Measurements from ENCODE around the gene PNPLA2. TPM values are rescaled to one million over a fixed set of nuclear protein-coding genes. Genes with fewer than 3 reads are reported as not detected.

PNPLA2 gene
- total RNA-seq, 1 experiment from 2014 or later, result 66.5 TPM

GRCh38 chr11:859394-860131 is 40.8 kb downstream of the PNPLA2 start:
- POLR2A ChIA-PET, result interaction anchor here (0.6 kb wide), 1 partner anchor 71 kb away, joined by 5 read pairs; no protein-coding TSS in a partner anchor
- TF ChIP-seq FOXJ3 (CRISPR knock-in tag; IDR thresholded peaks at IDR 0.05; ENCODE audit: borderline replicate concordance) (no peak), ATF6 (CRISPR knock-in tag; IDR thresholded peaks at IDR 0.05) (no peak), PRDM15 (CRISPR knock-in tag; IDR thresholded peaks at IDR 0.05) (no peak), GTF2I (CRISPR knock-in tag; conservative IDR thresholded peaks at IDR 0.05) (no peak), CREB1 (CRISPR knock-in tag; IDR thresholded peaks at IDR 0.05) (no peak), HMGA2 (CRISPR knock-in tag; IDR thresholded peaks at IDR 0.05) (no peak), NR3C1 (CRISPR knock-in tag; conservative IDR thresholded peaks at IDR 0.05; ENCODE audit: low read depth) (no peak)
- TF ChIP-seq, protein P1, sequence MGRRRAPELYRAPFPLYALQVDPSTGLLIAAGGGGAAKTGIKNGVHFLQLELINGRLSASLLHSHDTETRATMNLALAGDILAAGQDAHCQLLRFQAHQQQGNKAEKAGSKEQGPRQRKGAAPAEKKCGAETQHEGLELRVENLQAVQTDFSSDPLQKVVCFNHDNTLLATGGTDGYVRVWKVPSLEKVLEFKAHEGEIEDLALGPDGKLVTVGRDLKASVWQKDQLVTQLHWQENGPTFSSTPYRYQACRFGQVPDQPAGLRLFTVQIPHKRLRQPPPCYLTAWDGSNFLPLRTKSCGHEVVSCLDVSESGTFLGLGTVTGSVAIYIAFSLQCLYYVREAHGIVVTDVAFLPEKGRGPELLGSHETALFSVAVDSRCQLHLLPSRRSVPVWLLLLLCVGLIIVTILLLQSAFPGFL (CRISPR knock-in tag; IDR thresholded peaks at IDR 0.05; ENCODE audit: borderline replicate concordance), result no peak
- TF ChIP-seq, protein P2, sequence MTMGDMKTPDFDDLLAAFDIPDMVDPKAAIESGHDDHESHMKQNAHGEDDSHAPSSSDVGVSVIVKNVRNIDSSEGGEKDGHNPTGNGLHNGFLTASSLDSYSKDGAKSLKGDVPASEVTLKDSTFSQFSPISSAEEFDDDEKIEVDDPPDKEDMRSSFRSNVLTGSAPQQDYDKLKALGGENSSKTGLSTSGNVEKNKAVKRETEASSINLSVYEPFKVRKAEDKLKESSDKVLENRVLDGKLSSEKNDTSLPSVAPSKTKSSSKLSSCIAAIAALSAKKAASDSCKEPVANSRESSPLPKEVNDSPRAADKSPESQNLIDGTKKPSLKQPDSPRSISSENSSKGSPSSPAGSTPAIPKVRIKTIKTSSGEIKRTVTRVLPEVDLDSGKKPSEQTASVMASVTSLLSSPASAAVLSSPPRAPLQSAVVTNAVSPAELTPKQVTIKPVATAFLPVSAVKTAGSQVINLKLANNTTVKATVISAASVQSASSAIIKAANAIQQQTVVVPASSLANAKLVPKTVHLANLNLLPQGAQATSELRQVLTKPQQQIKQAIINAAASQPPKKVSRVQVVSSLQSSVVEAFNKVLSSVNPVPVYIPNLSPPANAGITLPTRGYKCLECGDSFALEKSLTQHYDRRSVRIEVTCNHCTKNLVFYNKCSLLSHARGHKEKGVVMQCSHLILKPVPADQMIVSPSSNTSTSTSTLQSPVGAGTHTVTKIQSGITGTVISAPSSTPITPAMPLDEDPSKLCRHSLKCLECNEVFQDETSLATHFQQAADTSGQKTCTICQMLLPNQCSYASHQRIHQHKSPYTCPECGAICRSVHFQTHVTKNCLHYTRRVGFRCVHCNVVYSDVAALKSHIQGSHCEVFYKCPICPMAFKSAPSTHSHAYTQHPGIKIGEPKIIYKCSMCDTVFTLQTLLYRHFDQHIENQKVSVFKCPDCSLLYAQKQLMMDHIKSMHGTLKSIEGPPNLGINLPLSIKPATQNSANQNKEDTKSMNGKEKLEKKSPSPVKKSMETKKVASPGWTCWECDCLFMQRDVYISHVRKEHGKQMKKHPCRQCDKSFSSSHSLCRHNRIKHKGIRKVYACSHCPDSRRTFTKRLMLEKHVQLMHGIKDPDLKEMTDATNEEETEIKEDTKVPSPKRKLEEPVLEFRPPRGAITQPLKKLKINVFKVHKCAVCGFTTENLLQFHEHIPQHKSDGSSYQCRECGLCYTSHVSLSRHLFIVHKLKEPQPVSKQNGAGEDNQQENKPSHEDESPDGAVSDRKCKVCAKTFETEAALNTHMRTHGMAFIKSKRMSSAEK (CRISPR knock-in tag; IDR thresholded peaks at IDR 0.05; ENCODE audit: borderline replicate concordance), result no peak
- CTCF ChIA-PET, result interaction anchor here (1.0 to 1.3 kb wide), 3 partner anchors 9 to 35 kb away, joined by 3 read pairs; no protein-coding TSS in a partner anchor

DNA sequence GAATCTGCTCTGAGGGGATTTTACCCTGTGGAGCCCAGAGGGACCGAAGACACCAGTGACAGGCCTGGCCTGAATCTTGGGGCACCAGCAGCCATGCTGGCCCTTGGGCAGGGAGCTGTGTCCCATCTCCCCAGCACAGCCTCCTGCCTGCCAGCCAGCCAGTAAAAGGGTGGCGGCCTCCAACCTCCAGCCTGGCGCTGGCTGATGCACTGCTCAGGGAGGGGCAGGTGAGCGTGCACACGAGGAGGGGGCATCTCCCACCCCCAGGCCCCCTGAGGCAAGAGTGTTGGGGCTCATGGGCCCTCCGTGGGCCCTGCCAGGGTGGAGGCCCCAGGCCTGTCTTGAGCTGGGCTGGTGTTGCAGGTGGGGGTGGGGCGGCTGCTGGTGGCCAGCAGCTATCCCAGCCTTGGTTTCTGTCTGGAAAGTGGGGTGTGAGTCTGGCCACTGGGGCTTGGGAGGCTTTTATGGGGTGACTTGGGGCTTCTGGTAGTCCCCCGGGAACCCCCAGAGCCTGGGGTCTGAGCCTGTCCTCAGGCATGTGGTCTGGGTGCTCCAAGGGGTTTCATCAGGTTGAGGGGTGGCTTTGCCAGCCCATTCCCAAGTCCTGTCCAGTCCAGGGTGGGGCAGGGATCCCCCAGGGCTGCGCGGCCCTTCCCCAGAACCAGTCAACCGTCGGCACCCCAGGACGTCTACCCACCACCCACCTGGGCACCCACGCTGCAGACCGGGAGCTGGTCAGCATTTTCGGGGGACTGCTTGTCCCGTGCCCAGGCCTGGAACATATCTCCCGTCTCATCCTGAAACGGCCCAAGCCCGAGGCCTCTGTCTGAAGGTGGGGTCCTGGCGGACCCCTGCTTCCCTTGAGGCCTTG is 41.8 kb downstream of the PNPLA2 start:
- H3K4me3 Mint-ChIP-seq, result no peak overlapping the region

More at GRCh38 chr11:859394-860131, 40.8 kb downstream of the PNPLA2 start:
- Mint-ChIP-seq H3K4me3 (no peak overlapping the region), H3K4me1 (peaks cover 40% of the 10 kb centered on the region), H3K36me3 (no peaks in the 10 kb centered on the region), H3K27ac (no peak overlapping the region), H3K27me3 (ENCODE audit: low read depth) (peaks cover 3% of the 10 kb centered on the region; the same call in 1 of the 2 replicates), H3K9me3 (no peaks in the 10 kb centered on the region)
- no peak for DNase-seq (ENCODE audit: low spot score)
- no peak for ATAC-seq

More for the DNA sequence above, 41.8 kb downstream of the PNPLA2 start:
- TF ChIP-seq, protein P3, sequence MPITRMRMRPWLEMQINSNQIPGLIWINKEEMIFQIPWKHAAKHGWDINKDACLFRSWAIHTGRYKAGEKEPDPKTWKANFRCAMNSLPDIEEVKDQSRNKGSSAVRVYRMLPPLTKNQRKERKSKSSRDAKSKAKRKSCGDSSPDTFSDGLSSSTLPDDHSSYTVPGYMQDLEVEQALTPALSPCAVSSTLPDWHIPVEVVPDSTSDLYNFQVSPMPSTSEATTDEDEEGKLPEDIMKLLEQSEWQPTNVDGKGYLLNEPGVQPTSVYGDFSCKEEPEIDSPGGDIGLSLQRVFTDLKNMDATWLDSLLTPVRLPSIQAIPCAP (CRISPR knock-in tag; IDR thresholded peaks at IDR 0.05), result no peak
- DNase-seq (ENCODE audit: low spot score) (no peak), ATAC-seq (no peak)
- Mint-ChIP-seq H3K27me3 (ENCODE audit: low read depth) (peaks cover 3% of the 10 kb centered on the region; the same call in 1 of the 2 replicates), H3K27ac (no peak overlapping the region), H3K9me3 (no peaks in the 10 kb centered on the region), H3K36me3 (no peaks in the 10 kb centered on the region), H3K4me1 (peaks cover 40% of the 10 kb centered on the region)
- CTCF ChIA-PET, result interaction anchor here (0.6 to 3.8 kb wide), 6 partner anchors 9 to 43 kb away, joined by 3 to 24 read pairs (median 3); no protein-coding TSS in a partner anchor
- POLR2A ChIA-PET, result interaction anchor here (0.6 to 1.0 kb wide), 2 partner anchors 16 to 72 kb away, joined by 3 to 5 read pairs; no protein-coding TSS in a partner anchor
